ENCODE results near the gene FOXP1.

Gene FOXP1

GRCh38 chr3:71587958-71588357, 4.4 kb upstream of the FOXP1 start:
- in situ Hi-C loops (cut with MboI; ENCODE audit: low sequenced_read_pairs): no loop called here

- in situ Hi-C loops (cut with MboI; ENCODE audit: low sequenced_read_pairs): no loop called here
These were observed 3.3 kb upstream of the FOXP1 start for GRCh38 chr3:71586810-71587242.

GRCh38 chr3:71585887-71586809, 2.6 kb upstream of the FOXP1 start:
- in situ Hi-C loops (cut with MboI; ENCODE audit: low sequenced_read_pairs): no loop called here

GRCh38 chr3:71585131-71585530, 1.6 kb upstream of the FOXP1 start:
- in situ Hi-C loops (cut with MboI; ENCODE audit: low sequenced_read_pairs): no loop called here

- in situ Hi-C loops (cut with MboI; ENCODE audit: low sequenced_read_pairs): no loop called here
These were observed 975 bp upstream of the FOXP1 start for GRCh38 chr3:71584394-71585011.

GRCh38 chr3:71582612-71583565, 639 bp downstream of the FOXP1 start:
- in situ Hi-C loops (cut with MboI; ENCODE audit: low sequenced_read_pairs): no loop called here

- in situ Hi-C loops (cut with MboI; ENCODE audit: low sequenced_read_pairs): no loop called here
These were observed 1.4 kb downstream of the FOXP1 start for GRCh38 chr3:71582036-71582611.

- in situ Hi-C loops (cut with MboI; ENCODE audit: low sequenced_read_pairs): no loop called here
These were observed 2.0 kb downstream of the FOXP1 start for GRCh38 chr3:71581457-71582035.

GRCh38 chr3:71580636-71581456, 2.7 kb downstream of the FOXP1 start:
- in situ Hi-C loops (cut with MboI; ENCODE audit: low sequenced_read_pairs): no loop called here

- in situ Hi-C loops (cut with MboI; ENCODE audit: low sequenced_read_pairs): no loop called here
These were observed 3.6 kb downstream of the FOXP1 start for GRCh38 chr3:71579935-71580406.

GRCh38 chr3:71579326-71579934, 4.1 kb downstream of the FOXP1 start:
- in situ Hi-C loops (cut with MboI; ENCODE audit: low sequenced_read_pairs): no loop called here

- in situ Hi-C loops (cut with MboI; ENCODE audit: low sequenced_read_pairs): no loop called here
These were observed 5.3 kb downstream of the FOXP1 start for GRCh38 chr3:71578054-71578751.

- in situ Hi-C loops (cut with MboI; ENCODE audit: low sequenced_read_pairs): no loop called here
These were observed 6.5 kb downstream of the FOXP1 start for GRCh38 chr3:71577011-71577410.

GRCh38 chr3:71575433-71575832, 8.1 kb downstream of the FOXP1 start:
- in situ Hi-C loops (cut with MboI; ENCODE audit: low sequenced_read_pairs): no loop called here

- in situ Hi-C loops (cut with MboI; ENCODE audit: low sequenced_read_pairs): no loop called here
These were observed 10.3 kb downstream of the FOXP1 start for GRCh38 chr3:71573181-71573580.

- in situ Hi-C loops (cut with MboI; ENCODE audit: low sequenced_read_pairs): no loop called here
These were observed 13.0 kb downstream of the FOXP1 start for GRCh38 chr3:71570546-71570945.

GRCh38 chr3:71568207-71568606, 15.3 kb downstream of the FOXP1 start:
- in situ Hi-C loops (cut with MboI; ENCODE audit: low sequenced_read_pairs): no loop called here

- in situ Hi-C loops (cut with MboI; ENCODE audit: low sequenced_read_pairs): no loop called here
These were observed 16.8 kb downstream of the FOXP1 start for GRCh38 chr3:71566776-71567175.
